Fibroblast of villous mesenchyme (primary cell): Measurements from ENCODE around the gene ZNF512. TPM values are rescaled to one million over a fixed set of nuclear protein-coding genes. Genes with fewer than 3 reads are reported as not detected.

ENCODE experiments used
- DNase-seq: peaks from one replicate; pipeline ENCODE4 v3.0.0-alpha.2; 2010; ENCODE audit warnings: low read depth
- H3K4me3 ChIP-seq: 2 replicates; pipeline ENCODE4 v1.5.1; 2011; ENCODE audit warnings: low read depth, mild to moderate bottlenecking, low read length
- CTCF ChIP-seq: IDR thresholded peaks from 2 replicates; pipeline ENCODE4 v1.5.1; 2012; ENCODE audit warnings: low read depth, mild to moderate bottlenecking, low read length; ENCODE audit not compliant: insufficient read depth
- total RNA-seq: library from RNA; depleted of rRNA; stranded (reverse); fragments of >200 nt; gene quantifications from 2 replicates; pipeline ENCODE4 v1.2.3, GENCODE V29; 2012

The ZNF512 gene
- total RNA-seq, 1 donor: 33.2 TPM

DNA sequence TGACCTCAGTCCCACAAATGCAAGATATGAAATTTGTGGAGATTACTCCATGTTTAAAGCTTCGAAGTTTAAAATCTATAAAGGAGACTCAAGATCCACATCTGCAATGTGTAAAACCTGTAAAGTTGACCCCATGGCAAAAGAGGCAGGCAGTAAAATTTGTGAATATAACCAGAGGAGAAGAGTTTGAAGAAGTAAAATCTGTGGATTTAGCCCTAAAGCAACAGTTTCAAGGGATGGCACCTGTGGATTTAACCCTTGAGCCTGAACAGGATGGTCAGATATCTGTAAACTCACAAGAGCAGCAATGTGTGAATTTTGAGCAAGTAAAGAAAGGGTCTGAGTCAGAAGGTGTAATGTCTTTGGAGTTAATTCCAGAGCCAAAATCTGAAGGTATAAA is 11.2 kb upstream of the ZNF512 start:
- TF ChIP-seq CTCF: no peak
- H3K4me3 ChIP-seq: no peak overlapping the region

GRCh38 chr2:27572439-27572838 is 10.4 kb upstream of the ZNF512 start:
- no peak for DNase-seq
- no peak for TF ChIP-seq CTCF
- H3K4me3 ChIP-seq: no peak overlapping the region

More for the DNA sequence above, 11.2 kb upstream of the ZNF512 start:
- no peak for DNase-seq

GRCh38 chr2:27572998-27573429 is 9.8 kb upstream of the ZNF512 start:
- no peak for DNase-seq
- no peak for TF ChIP-seq CTCF
- H3K4me3 ChIP-seq: no peak overlapping the region

- no peak for TF ChIP-seq CTCF
- H3K4me3 ChIP-seq: no peak overlapping the region
- peak; percentile 95 for DNase-seq
Observed at GRCh38 chr2:27573452-27573851, 9.4 kb upstream of the ZNF512 start.

- H3K4me3 ChIP-seq: no peak overlapping the region
- DNase-seq: no peak
- TF ChIP-seq CTCF: no peak
Observed at GRCh38 chr2:27581417-27582128, 1.3 kb upstream of the ZNF512 start.

DNA sequence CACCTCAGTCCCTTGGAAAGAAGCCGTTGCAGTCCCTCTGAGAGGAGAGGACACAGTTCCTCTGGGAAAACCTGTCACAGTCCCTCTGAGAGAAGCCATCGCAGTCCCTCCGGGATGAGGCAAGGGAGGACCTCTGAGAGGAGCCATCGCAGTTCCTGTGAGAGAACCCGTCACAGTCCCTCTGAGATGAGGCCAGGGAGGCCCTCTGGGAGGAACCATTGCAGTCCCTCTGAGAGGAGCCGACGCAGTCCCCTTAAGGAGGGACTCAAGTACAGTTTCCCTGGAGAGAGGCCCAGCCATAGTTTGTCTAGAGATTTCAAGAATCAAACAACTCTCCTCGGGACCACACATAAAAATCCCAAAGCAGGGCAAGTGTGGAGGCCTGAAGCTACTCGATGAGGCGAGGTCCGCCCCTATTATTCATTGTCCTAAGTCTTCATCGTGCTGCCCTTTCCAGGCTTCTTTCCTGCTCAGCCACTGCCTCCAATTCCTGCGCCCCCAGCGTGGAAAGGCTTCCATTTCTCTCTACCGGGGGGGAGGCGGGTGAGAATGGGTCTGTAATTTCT is 630 bp upstream of the ZNF512 start:
- TF ChIP-seq CTCF: no peak
- no peak for DNase-seq
- peak overlapping the region; percentile 95 for H3K4me3 ChIP-seq
